ENCODE results near the gene PLAAT4. TPM values are rescaled to one million over a fixed set of nuclear protein-coding genes. Genes with fewer than 3 reads are reported as not detected.
A peak's percentile ranks its signal among the peaks of the same experiment; 100 is the strongest.

The PLAAT4 gene
- total and polyA plus RNA-seq, 2 experiments from 2014 or later, result 0.69 to 4.6 TPM

DNA sequence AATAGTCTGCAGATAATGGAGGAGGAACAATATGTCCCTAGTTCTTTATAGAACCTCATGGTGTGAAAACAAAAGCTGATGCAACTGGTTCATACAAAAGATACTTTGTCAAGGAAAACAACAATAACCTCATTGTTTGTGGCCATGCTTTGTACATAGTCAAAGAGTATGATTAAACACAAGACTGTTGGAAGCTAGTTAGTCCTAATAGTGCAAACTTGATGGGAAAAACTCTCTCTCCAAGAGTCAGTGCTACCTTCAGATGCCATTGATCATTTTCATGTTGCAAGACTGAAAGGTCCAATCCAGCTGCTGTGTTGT, 46.7 kb downstream of the PLAAT4 start (continued):
- TF ChIP-seq, protein P1, sequence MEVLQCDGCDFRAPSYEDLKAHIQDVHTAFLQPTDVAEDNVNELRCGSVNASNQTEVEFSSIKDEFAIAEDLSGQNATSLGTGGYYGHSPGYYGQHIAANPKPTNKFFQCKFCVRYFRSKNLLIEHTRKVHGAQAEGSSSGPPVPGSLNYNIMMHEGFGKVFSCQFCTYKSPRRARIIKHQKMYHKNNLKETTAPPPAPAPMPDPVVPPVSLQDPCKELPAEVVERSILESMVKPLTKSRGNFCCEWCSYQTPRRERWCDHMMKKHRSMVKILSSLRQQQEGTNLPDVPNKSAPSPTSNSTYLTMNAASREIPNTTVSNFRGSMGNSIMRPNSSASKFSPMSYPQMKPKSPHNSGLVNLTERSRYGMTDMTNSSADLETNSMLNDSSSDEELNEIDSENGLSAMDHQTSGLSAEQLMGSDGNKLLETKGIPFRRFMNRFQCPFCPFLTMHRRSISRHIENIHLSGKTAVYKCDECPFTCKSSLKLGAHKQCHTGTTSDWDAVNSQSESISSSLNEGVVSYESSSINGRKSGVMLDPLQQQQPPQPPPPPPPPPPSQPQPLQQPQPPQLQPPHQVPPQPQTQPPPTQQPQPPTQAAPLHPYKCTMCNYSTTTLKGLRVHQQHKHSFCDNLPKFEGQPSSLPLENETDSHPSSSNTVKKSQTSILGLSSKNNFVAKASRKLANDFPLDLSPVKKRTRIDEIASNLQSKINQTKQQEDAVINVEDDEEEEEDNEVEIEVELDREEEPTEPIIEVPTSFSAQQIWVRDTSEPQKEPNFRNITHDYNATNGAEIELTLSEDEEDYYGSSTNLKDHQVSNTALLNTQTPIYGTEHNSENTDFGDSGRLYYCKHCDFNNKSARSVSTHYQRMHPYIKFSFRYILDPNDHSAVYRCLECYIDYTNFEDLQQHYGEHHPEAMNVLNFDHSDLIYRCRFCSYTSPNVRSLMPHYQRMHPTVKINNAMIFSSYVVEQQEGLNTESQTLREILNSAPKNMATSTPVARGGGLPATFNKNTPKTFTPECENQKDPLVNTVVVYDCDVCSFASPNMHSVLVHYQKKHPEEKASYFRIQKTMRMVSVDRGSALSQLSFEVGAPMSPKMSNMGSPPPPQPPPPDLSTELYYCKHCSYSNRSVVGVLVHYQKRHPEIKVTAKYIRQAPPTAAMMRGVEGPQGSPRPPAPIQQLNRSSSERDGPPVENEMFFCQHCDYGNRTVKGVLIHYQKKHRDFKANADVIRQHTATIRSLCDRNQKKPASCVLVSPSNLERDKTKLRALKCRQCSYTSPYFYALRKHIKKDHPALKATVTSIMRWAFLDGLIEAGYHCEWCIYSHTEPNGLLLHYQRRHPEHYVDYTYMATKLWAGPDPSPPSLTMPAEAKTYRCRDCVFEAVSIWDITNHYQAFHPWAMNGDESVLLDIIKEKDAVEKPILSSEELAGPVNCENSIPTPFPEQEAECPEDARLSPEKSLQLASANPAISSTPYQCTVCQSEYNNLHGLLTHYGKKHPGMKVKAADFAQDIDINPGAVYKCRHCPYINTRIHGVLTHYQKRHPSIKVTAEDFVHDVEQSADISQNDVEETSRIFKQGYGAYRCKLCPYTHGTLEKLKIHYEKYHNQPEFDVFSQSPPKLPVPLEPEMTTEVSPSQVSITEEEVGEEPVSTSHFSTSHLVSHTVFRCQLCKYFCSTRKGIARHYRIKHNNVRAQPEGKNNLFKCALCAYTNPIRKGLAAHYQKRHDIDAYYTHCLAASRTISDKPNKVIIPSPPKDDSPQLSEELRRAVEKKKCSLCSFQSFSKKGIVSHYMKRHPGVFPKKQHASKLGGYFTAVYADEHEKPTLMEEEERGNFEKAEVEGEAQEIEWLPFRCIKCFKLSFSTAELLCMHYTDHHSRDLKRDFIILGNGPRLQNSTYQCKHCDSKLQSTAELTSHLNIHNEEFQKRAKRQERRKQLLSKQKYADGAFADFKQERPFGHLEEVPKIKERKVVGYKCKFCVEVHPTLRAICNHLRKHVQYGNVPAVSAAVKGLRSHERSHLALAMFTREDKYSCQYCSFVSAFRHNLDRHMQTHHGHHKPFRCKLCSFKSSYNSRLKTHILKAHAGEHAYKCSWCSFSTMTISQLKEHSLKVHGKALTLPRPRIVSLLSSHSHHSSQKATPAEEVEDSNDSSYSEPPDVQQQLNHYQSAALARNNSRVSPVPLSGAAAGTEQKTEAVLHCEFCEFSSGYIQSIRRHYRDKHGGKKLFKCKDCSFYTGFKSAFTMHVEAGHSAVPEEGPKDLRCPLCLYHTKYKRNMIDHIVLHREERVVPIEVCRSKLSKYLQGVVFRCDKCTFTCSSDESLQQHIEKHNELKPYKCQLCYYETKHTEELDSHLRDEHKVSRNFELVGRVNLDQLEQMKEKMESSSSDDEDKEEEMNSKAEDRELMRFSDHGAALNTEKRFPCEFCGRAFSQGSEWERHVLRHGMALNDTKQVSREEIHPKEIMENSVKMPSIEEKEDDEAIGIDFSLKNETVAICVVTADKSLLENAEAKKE (CRISPR knock-in tag; IDR thresholded peaks at IDR 0.05), result no peak
- no peak for TF ChIP-seq CREB1 (CRISPR knock-in tag; IDR thresholded peaks at IDR 0.05; ENCODE audit: low read depth)

DNA sequence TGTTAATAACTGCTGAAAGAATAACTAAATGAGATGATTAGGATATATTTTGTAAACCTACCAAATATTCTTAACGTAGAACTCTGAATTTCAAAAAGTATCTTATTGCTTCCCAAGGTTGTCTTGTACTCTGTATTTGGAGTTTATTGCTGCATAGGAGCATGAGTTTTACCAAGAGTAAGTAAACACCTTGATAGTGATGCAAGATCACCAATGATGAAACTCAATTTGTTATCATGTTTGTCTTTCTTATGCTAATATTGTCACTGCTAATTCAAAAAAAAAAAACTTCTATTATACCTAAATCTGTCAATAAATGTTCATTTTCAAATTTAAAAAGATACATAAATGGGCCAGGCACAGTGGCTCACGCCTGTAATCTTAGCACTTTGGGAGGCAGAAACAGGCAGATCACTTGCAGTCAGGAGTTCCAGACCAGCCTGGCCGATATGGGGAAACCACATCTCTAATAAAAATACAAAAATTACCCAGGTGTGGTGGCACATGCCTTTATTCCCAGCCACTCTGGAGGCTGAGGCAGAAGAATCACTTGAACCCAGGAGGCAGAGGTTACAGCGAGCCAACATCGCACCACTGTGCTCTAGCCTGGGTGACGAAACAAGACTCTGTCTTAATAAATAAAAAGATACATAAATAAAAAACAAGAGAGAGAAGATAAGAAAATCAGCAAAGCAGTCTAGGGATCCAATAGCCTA, 50.0 kb downstream of the PLAAT4 start:
- Histone ChIP-seq H2AFZ (no peak overlapping the region), H3K4me3 (no peak overlapping the region), H3K79me2 (replicated peaks; ENCODE audit: insufficient read depth) (no peaks in the 10 kb centered on the region; the same call in 1 of the 2 replicates), H3K27me3 (ENCODE audit: insufficient read depth) (no peaks in the 10 kb centered on the region), H3K4me2 (no peak overlapping the region), H3K4me1 (ENCODE audit: insufficient read depth) (0 out of 2 replicates have a peak, but pooled peaks cover 6% of the 10 kb centered on the region), H3K27ac (ENCODE audit: low read depth) (peak overlapping the region; percentile 70; the same call in 1 of the 2 replicates), H3F3A (replicated peaks; ENCODE audit: low read depth) (peaks cover 6% of the 10 kb centered on the region), H3K9me2 (ENCODE audit: insufficient read depth) (no peaks in the 10 kb centered on the region), H3K36me3 (ENCODE audit: insufficient read depth) (peaks cover 45% of the 10 kb centered on the region), H4K20me1 (replicated peaks; ENCODE audit: insufficient read depth) (no peaks in the 10 kb centered on the region)
- DNase-seq (ENCODE audit: low spot score), result no peak
- Mint-ChIP-seq H3K36me3 (ENCODE audit: low read depth) (peaks cover 71% of the 10 kb centered on the region), H3K27ac (no peak overlapping the region), H3K9me3 (peaks cover 15% of the 10 kb centered on the region), H3K4me1 (no peaks in the 10 kb centered on the region; the same call in 2 of the 3 replicates), H3K4me3 (no peak overlapping the region), H3K27me3 (ENCODE audit: insufficient read depth, low read depth, poor library complexity) (peaks cover 4% of the 10 kb centered on the region)
- ATAC-seq, result no peak
- TF ChIP-seq, protein P2, sequence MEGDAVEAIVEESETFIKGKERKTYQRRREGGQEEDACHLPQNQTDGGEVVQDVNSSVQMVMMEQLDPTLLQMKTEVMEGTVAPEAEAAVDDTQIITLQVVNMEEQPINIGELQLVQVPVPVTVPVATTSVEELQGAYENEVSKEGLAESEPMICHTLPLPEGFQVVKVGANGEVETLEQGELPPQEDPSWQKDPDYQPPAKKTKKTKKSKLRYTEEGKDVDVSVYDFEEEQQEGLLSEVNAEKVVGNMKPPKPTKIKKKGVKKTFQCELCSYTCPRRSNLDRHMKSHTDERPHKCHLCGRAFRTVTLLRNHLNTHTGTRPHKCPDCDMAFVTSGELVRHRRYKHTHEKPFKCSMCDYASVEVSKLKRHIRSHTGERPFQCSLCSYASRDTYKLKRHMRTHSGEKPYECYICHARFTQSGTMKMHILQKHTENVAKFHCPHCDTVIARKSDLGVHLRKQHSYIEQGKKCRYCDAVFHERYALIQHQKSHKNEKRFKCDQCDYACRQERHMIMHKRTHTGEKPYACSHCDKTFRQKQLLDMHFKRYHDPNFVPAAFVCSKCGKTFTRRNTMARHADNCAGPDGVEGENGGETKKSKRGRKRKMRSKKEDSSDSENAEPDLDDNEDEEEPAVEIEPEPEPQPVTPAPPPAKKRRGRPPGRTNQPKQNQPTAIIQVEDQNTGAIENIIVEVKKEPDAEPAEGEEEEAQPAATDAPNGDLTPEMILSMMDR (conservative IDR thresholded peaks at IDR 0.05; ENCODE audit: low read depth in 2 of 2), result no peak
- TF ChIP-seq ZNF331 (CRISPR knock-in tag; IDR thresholded peaks at IDR 0.05; ENCODE audit: low read depth), result no peak
- TF ChIP-seq, protein P1 (CRISPR knock-in tag; IDR thresholded peaks at IDR 0.05), result no peak
- TF ChIP-seq NANOG (IDR thresholded peaks at IDR 0.05; ENCODE audit: borderline replicate concordance), result no peak
